B cell (primary cell): ENCODE measurements around the gene RNF19B. TPM values are rescaled to one million over a fixed set of nuclear protein-coding genes. Genes with fewer than 3 reads are reported as not detected.

ENCODE experiments used
- ATAC-seq: fragments of 200-7000 bp; cut with Tn5 transposase; one replicate; pipeline ENCODE4 v1.10.0; 2021; ENCODE audit warnings: low read depth, mild to moderate bottlenecking, moderate number of reproducible peaks, moderate library complexity
- CTCF ChIA-PET: fragments of 350-600 bp; sonication (Branson Sonifier 250); formaldehyde crosslinking; loops from one replicate; lab custom pipeline; 2021; ENCODE audit warnings: antibody characterized with exemption, inconsistent platforms; lab: Charles Lee
- POLR2A ChIA-PET: fragments of 350-600 bp; sonication (Branson Sonifier 250); formaldehyde crosslinking; loops from one replicate; lab custom pipeline; 2021; ENCODE audit warnings: antibody characterized with exemption; lab: Charles Lee
- DNase-seq: peaks from one replicate; pipeline ENCODE4 v3.0.0; 2013
- H2AFZ ChIP-seq: 2 replicates; pipeline ENCODE4 v1.6.1; 2012; ENCODE audit warnings: mild to moderate bottlenecking, low read depth, low read length; ENCODE audit not compliant: insufficient read depth, poor library complexity, severe bottlenecking
- H3K27ac ChIP-seq, 2 donors: 1 replicate in 1 of 2; 2 replicates in 1 of 2; pipeline ENCODE4 v1.5.1; 2012 to 2013; ENCODE audit warnings: low read length in 2 of 2, mild to moderate bottlenecking in 2 of 2, moderate library complexity in 1 of 2
- H3K27me3 ChIP-seq, 4 experiments: fragments of 200-600 bp in 1 of 4; sonication (generic) in 1 of 4; replicated peaks in 1 of 4; 1 replicate in 2 of 4; 2 replicates in 2 of 4; pipeline versions ENCODE4 v1.6.1 to v1.7.0; 2013 to 2016; ENCODE audit warnings: low read length in 3 of 4, mild to moderate bottlenecking in 2 of 4, mixed read lengths in 1 of 4, moderate library complexity in 1 of 4; ENCODE audit not compliant: insufficient read depth in 4 of 4, control insufficient read depth in 3 of 4; ENCODE audit errors: control extremely low read depth in 1 of 4
- H3K36me3 ChIP-seq, 2 experiments: replicated peaks in 1 of 2; 1 replicate in 1 of 2; 2 replicates in 1 of 2; pipeline versions ENCODE4 v1.6.1 to v1.7.1; 2013; ENCODE audit warnings: low read length in 1 of 2; ENCODE audit not compliant: insufficient read depth in 2 of 2, control insufficient read depth in 1 of 2; ENCODE audit errors: control extremely low read depth in 1 of 2, extremely low read depth in 1 of 2
- H3K4me1 ChIP-seq, 2 donors: fragments of 200-600 bp in 1 of 2; sonication (generic) in 1 of 2; 1 replicate in 1 of 2; 2 replicates in 1 of 2; pipeline versions ENCODE4 v1.5.1 to v1.6.1; 2013 to 2017; ENCODE audit warnings: low read length in 2 of 2; ENCODE audit not compliant: control insufficient read depth in 2 of 2, insufficient read depth in 2 of 2
- H3K4me2 ChIP-seq: replicated peaks from 2 replicates; pipeline ENCODE3; 2012; ENCODE audit warnings: mild to moderate bottlenecking, low read depth, low read length; ENCODE audit not compliant: poor library complexity, severe bottlenecking
- H3K4me3 ChIP-seq, 5 experiments: fragments of 200-600 bp in 1 of 5; sonication (generic) in 1 of 5; 1 replicate in 3 of 5; 2 replicates in 2 of 5; pipeline versions ENCODE4 v1.5.1 to v1.7.0; 2011 to 2016; ENCODE audit warnings: low read length in 4 of 5, mild to moderate bottlenecking in 4 of 5, low read depth in 2 of 5, control low read depth in 1 of 5, moderate library complexity in 1 of 5; ENCODE audit not compliant: insufficient read depth in 1 of 5; ENCODE audit errors: control extremely low read depth in 1 of 5, extremely low read depth in 1 of 5
- H3K79me2 ChIP-seq: fragments of 200-600 bp; sonication (generic); one replicate; pipeline ENCODE4 v1.6.0; 2016; ENCODE audit warnings: low read length; ENCODE audit not compliant: control insufficient read depth, insufficient read depth
- H3K9ac ChIP-seq: fragments of 200-600 bp; sonication (generic); 2 replicates; pipeline ENCODE4 v1.6.1; 2017; ENCODE audit warnings: mild to moderate bottlenecking, low read length, moderate library complexity
- H3K9me3 ChIP-seq, 3 donors: one replicate each; pipeline versions ENCODE4 v1.6.1 to v1.7.1; 2013; ENCODE audit warnings: low read length in 2 of 3; ENCODE audit not compliant: control insufficient read depth in 2 of 3, insufficient read depth in 1 of 3; ENCODE audit errors: control extremely low read depth in 1 of 3
- H4K20me1 ChIP-seq: 2 replicates; pipeline ENCODE4 v1.6.0; 2012; ENCODE audit warnings: mild to moderate bottlenecking, low read length; ENCODE audit not compliant: insufficient read depth, control insufficient read depth, poor library complexity, severe bottlenecking
- H3K27ac Mint-ChIP-seq: one replicate; pipeline ENCODE4 v1.8.0; 2021; ENCODE audit warnings: mixed read lengths
- H3K27me3 Mint-ChIP-seq: one replicate; pipeline ENCODE4 v1.8.0; 2021; ENCODE audit warnings: mixed read lengths
- H3K4me1 Mint-ChIP-seq: one replicate; pipeline ENCODE4 v1.8.0; 2021; ENCODE audit warnings: mixed read lengths
- H3K4me3 Mint-ChIP-seq: one replicate; pipeline ENCODE4 v1.8.0; 2021; ENCODE audit warnings: mixed read lengths
- H3K9me3 Mint-ChIP-seq: one replicate; pipeline ENCODE4 v1.8.0; 2022; ENCODE audit warnings: mixed read lengths; ENCODE audit not compliant: insufficient read depth
- EZH2 ChIP-seq: IDR thresholded peaks from 2 replicates; pipeline ENCODE4 v1.6.1; 2012; ENCODE audit warnings: borderline replicate concordance, low read depth, mild to moderate bottlenecking, moderate library complexity, low read length; ENCODE audit not compliant: insufficient read depth, poor library complexity, severe bottlenecking
- whole genome bisulfite sequencing: methylation state at CpG from one replicate; pipeline ENCODE4 v1.1.5; 2013; ENCODE audit warnings: missing lambda C conversion rate; ENCODE audit not compliant: insufficient coverage; 5-methylcytosine and 5-hydroxymethylcytosine counted together
- intact Hi-C: fragments of 100-400 bp; cut with micrococcal nuclease; formaldehyde crosslinking; loops from one replicate; pipeline ENCODE4 v1.10.0; 2022
- polyA plus RNA-seq: library from polyadenylated mRNA; depleted of rRNA; stranded (reverse); fragments of >200 nt; gene quantifications from 2 replicates; pipeline ENCODE4 v1.2.3, GENCODE V29; 2012
- total RNA-seq, 2 donors: library from RNA; stranded (reverse); fragments of 120-200 nt in 1 of 2; gene quantifications; 1 replicate in 1 of 2; 2 replicates in 1 of 2; pipeline versions ENCODE4 v1.2.3 to v1.2.4, GENCODE V29; 2013 to 2022
- TF ChIP-seq, protein P1 (sequence below): fragments of 200-600 bp; IDR thresholded peaks from one replicate; pipeline ENCODE4 v1.8.0; 2022; ENCODE audit warnings: antibody characterized with exemption, mild to moderate bottlenecking

Gene RNF19B
- total and polyA plus RNA-seq, 2 donors (not counting 1 experiment from before 2014, with no cell fraction given): 29.9 to 40.3 TPM

DNA sequence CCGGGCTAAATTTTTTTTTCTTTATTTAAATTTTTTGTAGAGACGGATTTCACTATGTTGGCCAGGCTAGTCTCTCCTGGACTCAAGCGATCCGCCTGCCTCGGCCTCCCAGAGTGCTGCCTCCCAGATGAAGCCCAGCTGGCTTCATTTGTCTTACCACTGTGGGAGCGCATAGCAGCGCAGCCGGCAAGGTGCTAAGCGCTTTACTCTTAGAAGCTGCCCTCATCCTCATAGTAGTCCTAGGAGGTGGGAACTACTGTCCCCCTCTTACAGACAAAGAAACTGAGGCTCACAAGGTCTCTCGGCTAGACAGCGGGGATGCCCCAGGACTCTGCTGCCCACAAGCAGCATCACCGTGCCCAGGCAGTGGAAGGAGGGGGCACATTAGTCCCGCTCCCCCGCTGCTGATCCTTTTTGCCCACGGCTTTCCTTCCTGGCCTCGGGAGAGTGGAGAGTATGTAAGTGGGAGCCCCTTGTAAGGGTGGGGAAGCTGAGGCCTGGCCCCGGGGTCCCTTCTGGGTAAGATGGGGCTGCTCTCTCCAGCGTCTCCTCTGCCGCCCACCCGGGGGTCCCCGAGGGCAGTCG, 64.1 kb downstream of the RNF19B start:
- peaks cover 44% of the 10 kb centered on the region for H3K27me3 Mint-ChIP-seq
- Histone ChIP-seq H3K9ac (peak overlapping the region; percentile 52), H4K20me1 (no peaks in the 10 kb centered on the region), H2AFZ (peak overlapping the region; percentile 33), H3K9me3 (peaks cover 0 to 15% (median 0%) of the 10 kb centered on the region in 3 donors), H3K36me3 (no peaks in the 10 kb centered on the region), H3K4me3 (peak overlapping the region in 4 of 5 experiments; percentile 24 to 54 (median 39)), H3K27me3 (peaks cover 0 to 43% (median 15%) of the 10 kb centered on the region in 4 experiments), H3K4me2 (peak overlapping the region; percentile 85), H3K27ac (no peak overlapping the region), H3K79me2 (no peaks in the 10 kb centered on the region), H3K4me1 (peaks cover 9 to 10% of the 10 kb centered on the region in 2 donors)
- H3K4me1 Mint-ChIP-seq: peaks cover 11% of the 10 kb centered on the region
- intact Hi-C loops: no loop called here
- 33% methylated on average over 20 of the region's 22 CpGs for WGBS
- H3K9me3 Mint-ChIP-seq: no peaks in the 10 kb centered on the region
- DNase-seq (no peak), ATAC-seq (no peak)
- TF ChIP-seq, protein P1, sequence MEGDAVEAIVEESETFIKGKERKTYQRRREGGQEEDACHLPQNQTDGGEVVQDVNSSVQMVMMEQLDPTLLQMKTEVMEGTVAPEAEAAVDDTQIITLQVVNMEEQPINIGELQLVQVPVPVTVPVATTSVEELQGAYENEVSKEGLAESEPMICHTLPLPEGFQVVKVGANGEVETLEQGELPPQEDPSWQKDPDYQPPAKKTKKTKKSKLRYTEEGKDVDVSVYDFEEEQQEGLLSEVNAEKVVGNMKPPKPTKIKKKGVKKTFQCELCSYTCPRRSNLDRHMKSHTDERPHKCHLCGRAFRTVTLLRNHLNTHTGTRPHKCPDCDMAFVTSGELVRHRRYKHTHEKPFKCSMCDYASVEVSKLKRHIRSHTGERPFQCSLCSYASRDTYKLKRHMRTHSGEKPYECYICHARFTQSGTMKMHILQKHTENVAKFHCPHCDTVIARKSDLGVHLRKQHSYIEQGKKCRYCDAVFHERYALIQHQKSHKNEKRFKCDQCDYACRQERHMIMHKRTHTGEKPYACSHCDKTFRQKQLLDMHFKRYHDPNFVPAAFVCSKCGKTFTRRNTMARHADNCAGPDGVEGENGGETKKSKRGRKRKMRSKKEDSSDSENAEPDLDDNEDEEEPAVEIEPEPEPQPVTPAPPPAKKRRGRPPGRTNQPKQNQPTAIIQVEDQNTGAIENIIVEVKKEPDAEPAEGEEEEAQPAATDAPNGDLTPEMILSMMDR: no peak
- no peak for TF ChIP-seq EZH2
- POLR2A ChIA-PET: interaction anchor here (0.7 kb wide), 1 partner anchor 169 kb away, joined by 3 read pairs; no protein-coding TSS in a partner anchor
- H3K27ac Mint-ChIP-seq: no peak overlapping the region
- H3K4me3 Mint-ChIP-seq: peak overlapping the region; percentile 72
- CTCF ChIA-PET: no interaction called here

DNA sequence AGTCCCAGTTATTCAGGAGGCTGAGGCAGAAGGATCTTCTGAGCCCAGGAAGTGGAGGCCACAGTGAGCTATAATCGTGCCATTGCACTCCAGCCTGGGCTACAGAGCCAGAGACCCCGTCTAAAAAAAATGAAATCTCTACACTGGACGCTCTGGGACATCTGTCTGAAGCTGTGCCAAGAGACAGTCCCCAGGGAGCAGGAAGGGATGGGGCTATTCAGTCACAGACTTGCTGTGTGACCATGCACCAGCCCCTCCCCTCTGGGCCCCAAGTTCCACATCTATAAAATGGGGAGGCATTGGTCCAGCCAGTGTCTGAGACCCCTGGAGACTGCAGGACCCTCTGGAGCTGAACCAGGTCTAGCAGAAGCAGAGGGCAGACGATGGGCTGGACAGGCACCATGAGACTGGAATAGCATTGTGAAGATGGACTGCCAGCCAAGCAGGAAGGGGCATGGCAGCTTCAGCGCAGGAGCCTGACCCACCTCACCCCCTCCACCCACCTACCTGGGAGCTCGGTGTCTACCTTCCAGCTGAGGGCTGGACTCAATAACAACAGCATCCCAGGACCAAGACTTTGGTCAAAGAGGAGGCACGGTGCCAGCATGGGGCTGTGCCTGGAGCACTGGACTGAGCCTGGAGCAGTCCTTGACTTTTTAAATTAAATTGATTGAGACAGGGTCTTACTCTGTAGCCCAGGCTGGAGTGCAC, 64.9 kb downstream of the RNF19B start:
- no peak for ATAC-seq
- WGBS: 96% methylated on average over 6 of the region's 7 CpGs
- intact Hi-C loops: no loop called here
- Histone ChIP-seq H3K4me3 (no peak overlapping the region), H4K20me1 (no peaks in the 10 kb centered on the region), H3K27ac (no peak overlapping the region), H3K79me2 (no peaks in the 10 kb centered on the region), H3K4me2 (no peak overlapping the region), H3K36me3 (no peaks in the 10 kb centered on the region), H2AFZ (no peak overlapping the region), H3K27me3 (peaks cover 0 to 48% (median 15%) of the 10 kb centered on the region in 4 experiments), H3K4me1 (peaks cover 9 to 10% of the 10 kb centered on the region in 2 donors), H3K9ac (no peak overlapping the region), H3K9me3 (peaks cover 0 to 15% (median 0%) of the 10 kb centered on the region in 3 donors)
- Mint-ChIP-seq H3K27me3 (peaks cover 43% of the 10 kb centered on the region), H3K27ac (no peak overlapping the region), H3K9me3 (no peaks in the 10 kb centered on the region), H3K4me3 (peak overlapping the region; percentile 45), H3K4me1 (peaks cover 11% of the 10 kb centered on the region)
- ChIA-PET POLR2A (interaction anchor here (0.7 kb wide), 1 partner anchor 168 kb away, joined by 3 read pairs; no protein-coding TSS in a partner anchor), CTCF (no interaction called here)
- no peak for DNase-seq
- TF ChIP-seq EZH2: no peak
- TF ChIP-seq, protein P1: no peak
